HFF-Myc (cell line): ENCODE measurements around the gene ACOT7.

Experiments
- DNase-seq: peaks from one replicate; pipeline ENCODE4 v3.0.0-alpha.2; 2011; ENCODE audit warnings: low read depth; ENCODE audit errors: extremely low read depth
- H3K4me3 ChIP-seq: replicated peaks from 2 replicates; pipeline ENCODE4 v1.5.1; 2011; ENCODE audit warnings: low read depth, mild to moderate bottlenecking, control low read depth, low read length
- CTCF ChIP-seq: IDR thresholded peaks from 2 replicates; pipeline ENCODE4 v1.5.1; 2012; ENCODE audit warnings: mild to moderate bottlenecking, low read depth, low read length, control low read depth; ENCODE audit errors: missing control alignments

ACOT7 gene

DNA sequence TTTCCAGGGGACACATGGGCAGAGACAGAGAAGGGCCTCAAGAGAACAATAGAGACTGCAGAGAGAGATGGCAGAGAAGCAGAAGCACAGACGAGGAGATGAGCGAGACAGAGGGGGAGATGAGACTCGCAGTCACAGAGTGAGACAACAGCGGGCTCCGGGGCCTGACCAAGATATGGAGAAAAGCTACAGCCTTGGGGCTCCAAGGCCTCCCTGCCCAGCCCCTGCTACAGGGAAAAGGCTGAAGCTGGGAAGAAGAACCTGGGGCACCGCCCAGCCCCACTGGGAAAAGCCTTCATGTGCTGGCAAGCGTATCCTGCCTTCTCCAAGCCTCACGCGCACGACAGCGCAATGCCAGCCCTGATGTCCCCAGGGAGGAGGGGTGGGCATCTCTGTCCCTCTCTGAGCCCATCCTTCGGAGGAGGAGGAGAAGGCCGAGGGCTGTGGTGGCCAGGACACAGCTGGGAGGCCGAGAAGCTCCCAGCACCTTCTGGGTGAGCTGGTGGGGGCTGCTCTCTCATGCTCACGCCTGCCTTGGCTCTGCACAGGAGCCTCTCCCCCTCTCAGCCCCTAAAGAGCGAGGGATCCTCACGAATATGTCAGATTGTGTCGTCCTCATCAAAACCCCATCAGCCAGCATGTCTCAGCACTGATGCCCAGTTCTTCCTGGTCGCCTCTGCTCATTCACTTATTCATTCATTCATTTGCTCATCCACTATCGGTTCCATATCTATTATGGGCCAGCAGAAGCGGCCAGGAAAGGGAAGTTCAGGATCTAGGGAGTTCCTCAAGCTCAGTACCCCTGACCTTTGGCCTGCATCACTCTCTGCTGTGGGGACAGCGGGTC is 56.6 kb downstream of the ACOT7 start:
- no peak for TF ChIP-seq CTCF
- no peak for DNase-seq
- no peak overlapping the region for H3K4me3 ChIP-seq

DNA sequence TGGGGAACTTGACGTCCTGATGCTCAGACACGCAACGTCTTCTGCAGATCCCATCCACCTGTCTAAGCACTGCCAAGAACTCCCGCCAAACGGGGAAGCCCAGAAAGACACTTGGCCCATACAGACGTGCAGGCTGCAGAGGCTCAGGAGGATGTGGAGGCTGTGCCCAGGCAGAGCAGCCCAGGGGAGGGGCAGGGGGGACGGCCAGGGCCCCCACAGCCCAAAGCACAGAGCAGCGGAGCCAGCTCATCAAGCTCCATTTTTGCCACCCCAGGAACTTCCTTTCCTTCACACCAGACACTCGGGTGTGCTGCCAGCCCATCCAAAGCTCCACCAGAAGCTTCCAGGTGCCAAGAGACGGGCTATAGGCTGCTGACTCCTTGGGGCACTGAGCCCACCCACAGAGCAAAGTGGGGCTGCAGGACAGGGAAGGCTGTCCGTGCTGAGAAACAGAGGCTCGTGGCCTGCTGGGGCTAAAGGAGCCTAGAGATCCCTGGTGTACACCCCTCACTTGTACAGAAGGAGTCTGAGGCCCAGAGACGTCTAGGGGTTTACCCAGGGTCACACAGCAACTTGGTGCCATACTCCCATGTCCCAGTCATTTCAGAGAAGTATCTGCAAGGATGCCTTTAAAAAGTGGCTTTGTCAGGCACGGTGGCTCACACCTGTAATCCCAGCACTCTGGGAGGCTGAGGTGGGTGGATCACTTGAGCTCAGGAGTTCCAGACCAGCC is 59.1 kb downstream of the ACOT7 start:
- no peak for TF ChIP-seq CTCF
- no peak for DNase-seq
- no peak overlapping the region for H3K4me3 ChIP-seq

DNA sequence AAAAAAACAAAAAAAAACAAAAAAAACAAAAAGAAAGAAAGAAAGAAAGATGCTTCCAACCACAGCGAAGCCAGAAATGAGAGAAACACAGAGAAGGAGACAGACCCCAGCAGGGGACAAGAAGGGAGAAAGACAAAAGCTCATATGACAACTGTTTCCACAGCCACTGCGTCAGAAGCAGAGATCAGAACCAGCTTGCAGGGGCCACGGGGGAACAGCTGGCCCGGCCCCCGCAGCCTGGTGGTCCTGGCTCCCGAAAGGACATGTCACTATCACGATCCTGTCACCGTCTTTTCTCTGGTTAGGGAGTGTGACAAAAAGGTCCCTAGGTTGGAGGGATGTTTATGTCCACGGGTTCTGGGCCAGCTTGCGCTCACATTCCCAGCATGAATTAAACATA is 60.7 kb downstream of the ACOT7 start:
- no peak for TF ChIP-seq CTCF
- H3K4me3 ChIP-seq, result no peak overlapping the region
- DNase-seq, result no peak

DNA sequence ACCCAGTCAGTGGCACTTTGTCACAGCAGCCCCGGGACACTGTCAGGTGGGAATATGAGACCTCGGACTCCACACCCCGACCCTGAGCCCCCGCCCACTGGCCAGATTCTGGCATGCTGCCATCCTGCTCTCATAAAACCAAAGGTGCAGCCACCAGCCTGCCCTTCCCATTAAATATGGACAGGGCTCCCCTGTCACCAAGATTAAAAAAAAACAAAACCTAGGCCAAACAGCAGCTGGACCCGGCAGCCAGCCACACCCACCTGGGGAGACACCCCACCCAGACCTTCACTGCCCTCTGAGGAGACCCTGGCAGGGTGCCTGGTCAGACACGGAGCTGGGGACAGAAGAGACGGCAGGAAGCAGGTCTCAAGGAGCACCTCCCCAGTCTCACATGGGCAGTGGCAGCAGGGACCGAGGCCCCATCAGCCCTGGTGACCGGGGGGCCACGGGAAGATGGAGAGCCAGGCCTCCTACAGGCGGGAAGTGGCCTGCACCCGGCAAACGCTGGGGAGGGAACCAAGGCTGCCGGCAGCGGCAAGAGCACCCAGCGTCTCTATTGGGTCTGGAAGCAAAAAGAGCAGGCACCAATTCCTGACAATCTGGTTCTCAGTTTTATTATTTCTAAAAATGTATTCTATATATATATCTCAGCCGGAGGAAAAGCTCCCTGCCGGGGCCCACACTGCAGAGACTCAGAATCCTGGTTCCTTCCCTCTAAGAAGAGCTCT is 61.9 kb downstream of the ACOT7 start:
- no peak overlapping the region for H3K4me3 ChIP-seq
- peak; percentile 4 for TF ChIP-seq CTCF
- DNase-seq, result no peak

DNA sequence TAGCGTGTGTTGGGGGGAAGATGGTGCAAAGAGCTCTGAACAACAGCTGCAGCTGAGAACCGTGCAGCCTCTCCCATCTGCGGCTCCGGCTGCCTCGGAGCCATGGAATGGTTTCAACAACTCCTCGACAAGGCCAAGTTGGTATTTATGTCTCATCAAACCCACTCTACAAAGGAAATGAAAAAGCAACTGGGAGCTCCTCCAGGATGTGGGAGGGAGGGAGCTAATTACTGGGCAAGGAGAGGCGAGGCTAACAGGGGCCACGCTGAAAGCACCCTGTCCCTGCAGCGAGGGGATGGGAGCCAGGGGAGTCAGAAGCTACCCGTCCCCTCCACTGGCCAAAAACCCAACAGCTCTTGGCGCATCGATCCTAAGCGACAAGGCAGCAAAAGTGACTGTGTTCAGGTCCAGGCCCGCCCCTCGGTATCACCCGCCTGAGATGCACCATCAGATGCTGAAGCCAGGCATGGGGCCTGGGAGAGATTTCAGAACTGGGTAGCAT is 63.1 kb downstream of the ACOT7 start:
- TF ChIP-seq CTCF, result no peak
- peak; percentile 22 for DNase-seq
- no peak overlapping the region for H3K4me3 ChIP-seq

- DNase-seq, result peak; percentile 55
- no peak overlapping the region for H3K4me3 ChIP-seq
- TF ChIP-seq CTCF, result no peak
Measured at GRCh38 chr1:6329851-6330250, 63.7 kb downstream of the ACOT7 start.
